ENCODE measurements around the gene DNAJC3.
"Not testable (repeated sequence)": the region's sequence is repeated elsewhere in the genome, so short reads cannot be mapped to it uniquely, and the experiment has no call there.

DNAJC3 gene, protein sequence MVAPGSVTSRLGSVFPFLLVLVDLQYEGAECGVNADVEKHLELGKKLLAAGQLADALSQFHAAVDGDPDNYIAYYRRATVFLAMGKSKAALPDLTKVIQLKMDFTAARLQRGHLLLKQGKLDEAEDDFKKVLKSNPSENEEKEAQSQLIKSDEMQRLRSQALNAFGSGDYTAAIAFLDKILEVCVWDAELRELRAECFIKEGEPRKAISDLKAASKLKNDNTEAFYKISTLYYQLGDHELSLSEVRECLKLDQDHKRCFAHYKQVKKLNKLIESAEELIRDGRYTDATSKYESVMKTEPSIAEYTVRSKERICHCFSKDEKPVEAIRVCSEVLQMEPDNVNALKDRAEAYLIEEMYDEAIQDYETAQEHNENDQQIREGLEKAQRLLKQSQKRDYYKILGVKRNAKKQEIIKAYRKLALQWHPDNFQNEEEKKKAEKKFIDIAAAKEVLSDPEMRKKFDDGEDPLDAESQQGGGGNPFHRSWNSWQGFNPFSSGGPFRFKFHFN
- 205 to 508 (median 347) reads per million in 17 experiments for total RNA-seq

- peak; percentile 99 to 100 (median 100) for DNase-seq
Measured at GRCh38 chr13:95676762-95677563, at the start of gene DNAJC3. DNAJC3 (plus strand) TSS chr13:95677139; CDS start chr13:95677256, 117 bp downstream.

- no peak for DNase-seq
Measured at GRCh38 chr13:95627590-95627989, 49.3 kb upstream of the DNAJC3 start.

- DNase-seq: no peak
Measured at GRCh38 chr13:95628488-95628887, 48.5 kb upstream of the DNAJC3 start.

- DNase-seq: no peak
Measured at GRCh38 chr13:95629071-95629470, 47.9 kb upstream of the DNAJC3 start.

- no peak for DNase-seq
Measured at GRCh38 chr13:95630593-95630992, 46.3 kb upstream of the DNAJC3 start.

DNA sequence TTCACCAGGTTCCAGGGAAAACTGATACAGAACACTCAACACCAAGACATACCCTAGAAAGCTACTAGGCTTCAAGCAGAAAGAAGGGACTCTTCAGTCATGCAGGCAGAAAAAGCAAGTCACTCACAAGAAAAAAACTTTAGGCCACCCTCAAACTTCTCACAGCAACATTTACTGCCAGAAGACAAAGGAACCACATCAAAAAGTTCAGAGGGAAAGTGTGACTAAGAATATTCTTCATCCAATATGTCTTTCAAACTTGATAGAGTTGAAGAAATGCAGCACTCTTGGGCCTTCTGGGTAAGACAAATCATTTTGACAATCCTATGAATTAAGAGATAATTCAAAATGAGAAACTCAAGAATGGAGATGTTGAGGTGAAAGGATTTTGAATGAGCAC lies 40.1 kb upstream of the DNAJC3 start:
- DNase-seq: no peak

DNA sequence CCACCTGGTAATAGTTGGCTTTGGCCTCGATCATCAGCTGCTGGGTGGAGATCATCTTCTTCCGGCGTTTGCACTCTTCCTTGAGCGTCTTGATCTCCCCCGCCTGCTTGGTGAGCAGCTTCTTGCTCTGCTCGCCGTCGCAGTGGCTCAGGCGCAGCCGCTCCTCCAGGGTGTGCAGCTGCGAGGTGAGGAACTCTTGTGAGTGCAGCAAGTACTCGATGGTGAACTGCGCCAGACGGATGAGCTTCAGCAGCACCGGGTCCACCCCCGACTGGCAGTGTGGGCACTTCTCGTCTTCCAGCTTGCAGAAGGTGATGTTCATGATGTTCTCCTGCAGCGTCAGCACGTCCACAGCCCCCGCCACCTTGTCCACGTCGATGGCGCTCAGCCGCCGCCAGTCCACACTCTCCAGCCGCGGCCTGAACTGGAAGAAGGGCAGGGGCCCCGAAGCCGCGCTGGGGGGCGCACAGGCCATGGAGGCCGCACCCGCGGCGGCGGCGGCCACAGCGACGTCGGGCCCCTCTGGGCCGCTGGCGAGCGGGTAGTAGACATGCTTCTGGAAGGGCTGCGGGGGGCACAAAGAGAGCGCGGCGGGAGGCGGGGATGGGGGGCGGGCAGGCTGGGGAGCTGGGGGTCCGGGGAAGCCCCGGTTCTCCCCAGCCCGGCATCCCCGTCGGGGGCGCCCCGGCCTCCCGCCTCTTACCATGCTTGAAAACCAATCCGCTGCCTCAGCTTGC lies 35.5 kb upstream of the DNAJC3 start:
- DNase-seq: no peak

DNA sequence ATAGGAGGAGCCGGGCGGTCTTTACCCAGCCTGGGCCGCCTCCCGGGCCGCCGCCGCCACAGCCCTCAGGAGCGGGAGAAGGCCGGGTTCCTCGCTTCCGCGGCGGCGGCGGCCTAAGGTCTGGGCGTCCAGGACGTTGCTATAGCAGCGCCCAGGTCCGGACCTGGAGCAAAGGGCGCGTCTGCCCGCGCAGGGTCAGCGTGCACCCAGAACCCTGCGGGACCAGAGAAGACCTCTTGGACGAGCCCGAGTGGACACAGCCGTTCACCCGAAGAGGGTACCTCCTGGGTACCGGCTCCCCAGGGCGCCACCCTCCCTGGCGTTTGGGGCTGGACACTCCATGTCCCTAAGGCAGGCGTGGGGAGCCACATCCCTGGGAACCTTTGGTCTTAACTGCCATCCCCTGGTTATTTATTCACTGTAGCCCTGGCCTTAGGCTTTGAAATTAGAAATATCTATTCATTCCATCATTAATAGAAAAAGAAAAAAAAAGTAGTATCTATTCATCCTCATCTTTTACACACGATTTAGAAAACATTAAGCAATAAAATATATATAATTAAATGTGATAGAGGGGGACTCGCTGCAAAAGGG lies 34.8 kb upstream of the DNAJC3 start:
- DNase-seq: peak in 3 of 4 experiments; percentile 5 to 52 (median 26)

GRCh38 chr13:95642999-95643398 lies 33.9 kb upstream of the DNAJC3 start:
- DNase-seq: no peak

DNA sequence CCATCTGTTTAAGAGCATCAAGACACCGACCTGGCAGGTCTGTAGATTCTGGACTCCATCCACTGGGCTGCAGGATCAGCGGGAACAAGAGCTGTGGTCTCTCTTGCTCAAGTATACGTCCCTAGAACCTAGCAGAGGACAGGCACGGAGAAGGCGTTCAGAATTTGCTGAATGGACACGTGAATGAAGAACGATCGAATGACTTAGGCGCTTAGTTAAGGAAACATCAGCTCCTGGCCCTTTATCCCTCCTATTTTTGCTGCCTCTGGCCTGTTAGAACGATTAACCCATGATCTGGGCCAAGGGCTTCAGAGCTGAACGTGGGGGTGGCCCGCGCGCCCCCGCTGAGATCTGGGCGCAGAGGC lies 33.4 kb upstream of the DNAJC3 start:
- DNase-seq: no peak

GRCh38 chr13:95643936-95644598 lies 32.9 kb upstream of the DNAJC3 start:
- peak in 2 of 4 experiments; percentile 12 to 22 for DNase-seq

DNA sequence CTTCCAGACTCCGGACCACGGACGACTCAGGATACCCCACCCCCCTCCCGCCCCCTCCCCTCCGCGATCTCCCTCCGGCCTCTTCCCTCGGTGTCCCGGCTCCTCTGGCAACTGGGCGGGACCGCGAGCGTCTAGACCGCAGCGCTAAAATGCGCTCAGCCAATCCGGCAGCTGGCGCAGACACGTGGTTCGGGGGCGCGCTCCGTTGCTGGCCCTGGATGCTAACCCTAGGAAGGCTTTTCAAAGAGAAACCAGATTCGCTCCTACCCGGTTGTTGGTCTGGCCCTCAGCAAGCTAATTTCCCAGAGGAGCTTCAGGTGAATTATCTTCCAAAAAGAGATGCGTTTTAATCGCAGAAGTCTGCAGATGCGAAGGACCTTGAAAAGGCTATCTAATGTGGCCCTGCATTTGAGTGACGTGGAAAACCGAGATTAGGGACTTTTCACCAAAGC lies 32.3 kb upstream of the DNAJC3 start, which contains the start of gene DZIP1:
DZIP1 (minus strand) TSS at position 106 of the 452 bp plus-strand sequence. CDS start 2,677 bp downstream, outside the sequence.
- peak; percentile 28 to 57 (median 36) for DNase-seq

- no peak for DNase-seq
Measured at GRCh38 chr13:95647321-95647720, 29.6 kb upstream of the DNAJC3 start.

DNA sequence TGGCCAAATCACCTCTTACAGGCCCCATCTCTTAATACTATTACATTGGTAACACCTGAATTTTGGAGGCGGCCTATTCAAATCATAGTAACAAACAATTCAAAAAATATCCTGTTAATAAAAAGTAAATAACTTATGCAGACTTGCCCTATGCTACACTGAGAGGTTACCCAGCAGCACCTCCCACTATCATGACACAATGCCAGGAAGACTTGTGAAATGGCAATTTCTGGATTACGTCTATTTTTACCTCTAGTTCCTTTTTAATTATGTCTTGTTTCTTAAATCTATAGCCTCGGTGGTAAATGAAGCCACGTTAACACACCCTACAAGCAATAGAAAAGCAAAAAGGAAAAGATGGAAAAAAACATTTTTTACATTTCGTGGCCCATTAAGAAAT lies 26.2 kb upstream of the DNAJC3 start:
- DNase-seq: peak; percentile 40 to 69 (median 60)

DNA sequence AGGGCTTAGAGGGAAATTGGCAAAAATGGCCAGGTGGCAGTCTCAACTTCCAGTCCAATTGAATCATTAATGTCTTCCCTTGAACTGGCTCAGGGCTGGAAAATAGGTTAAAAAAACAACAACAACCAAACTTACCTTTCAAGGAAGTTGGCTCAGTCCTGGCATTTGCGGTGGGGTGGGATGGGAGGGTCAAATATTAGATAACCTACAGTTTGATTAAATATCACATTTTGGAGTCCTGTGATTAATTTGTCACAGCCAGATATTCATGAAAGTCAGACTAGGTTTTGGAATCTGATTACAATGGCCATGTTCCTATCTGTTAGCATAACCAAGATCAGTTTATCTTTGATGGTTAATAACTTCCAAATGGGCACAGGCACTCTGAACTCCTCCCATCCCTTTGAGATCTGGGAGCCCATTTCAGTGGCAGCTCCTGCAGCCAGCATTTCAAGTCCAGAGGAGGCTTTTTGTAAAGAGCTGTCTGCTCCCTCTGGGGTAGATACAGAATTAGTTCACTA lies 24.6 kb upstream of the DNAJC3 start:
- DNase-seq: no peak

DNA sequence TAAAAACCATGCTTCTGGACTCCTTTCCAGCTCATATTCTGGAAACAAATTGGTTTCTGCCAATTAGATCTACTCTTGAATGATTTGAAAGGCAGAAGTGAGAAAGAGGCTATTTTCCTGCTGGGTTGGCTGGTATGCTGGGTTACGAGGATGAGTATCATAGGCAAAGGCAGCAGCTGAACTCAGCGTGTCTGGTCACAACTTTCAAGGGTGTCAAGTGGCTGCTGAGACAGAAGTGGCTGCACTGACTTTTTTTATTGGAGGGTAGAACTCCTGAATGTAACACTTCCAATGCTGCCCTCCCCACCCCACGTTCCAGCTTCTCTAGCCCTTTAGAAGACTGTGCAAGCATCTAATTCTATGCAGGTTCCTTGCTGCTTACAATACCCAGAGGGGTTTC lies 24.1 kb upstream of the DNAJC3 start:
- no peak for DNase-seq

DNA sequence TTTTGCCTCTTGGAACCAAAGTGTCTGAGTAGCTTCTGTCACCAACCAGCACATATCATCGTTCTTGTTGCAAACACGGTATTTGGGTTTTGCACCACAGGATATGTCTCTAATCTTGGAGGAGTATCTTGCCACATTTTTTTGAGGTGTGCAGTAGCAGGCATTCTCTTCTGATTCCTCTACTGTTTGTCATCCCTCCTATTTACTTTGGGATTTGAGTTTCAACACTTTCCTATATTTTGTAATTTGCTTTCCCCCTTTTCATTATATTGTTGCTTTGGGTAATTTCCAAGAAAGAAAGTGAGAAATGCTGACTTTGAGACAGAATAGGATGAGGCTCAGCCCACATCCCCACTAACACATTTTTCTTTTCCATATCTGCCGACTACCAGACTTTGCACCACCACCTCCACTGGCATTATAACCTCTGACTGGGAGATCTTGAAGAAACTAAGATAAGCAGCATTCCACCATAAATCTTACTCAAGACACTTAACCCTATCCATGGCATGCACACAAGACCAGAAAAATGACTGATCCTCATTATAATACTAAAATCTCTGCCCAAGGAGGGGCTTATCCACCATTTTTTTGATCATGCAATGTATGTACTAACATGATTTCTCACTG lies 20.4 kb upstream of the DNAJC3 start:
- DNase-seq: no peak

DNA sequence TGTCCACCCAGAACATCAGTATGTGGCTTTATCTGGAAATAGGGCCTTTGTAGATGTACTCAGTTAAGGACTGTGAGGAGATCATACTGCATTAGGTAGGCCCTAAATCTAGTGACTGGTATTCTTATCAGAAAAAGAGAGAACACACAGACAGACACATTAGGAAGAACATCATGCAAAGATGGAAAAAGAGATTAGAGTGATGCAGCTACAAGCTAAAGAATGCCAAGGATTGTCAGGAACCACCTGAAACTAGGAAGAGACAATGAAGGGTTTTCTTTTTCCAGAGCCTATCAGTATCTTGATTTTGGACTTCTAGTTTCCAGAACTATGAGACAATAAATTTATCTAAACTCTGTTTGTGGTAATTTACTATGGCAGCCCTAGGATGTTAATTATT lies 17.4 kb upstream of the DNAJC3 start:
- no peak for DNase-seq

DNA sequence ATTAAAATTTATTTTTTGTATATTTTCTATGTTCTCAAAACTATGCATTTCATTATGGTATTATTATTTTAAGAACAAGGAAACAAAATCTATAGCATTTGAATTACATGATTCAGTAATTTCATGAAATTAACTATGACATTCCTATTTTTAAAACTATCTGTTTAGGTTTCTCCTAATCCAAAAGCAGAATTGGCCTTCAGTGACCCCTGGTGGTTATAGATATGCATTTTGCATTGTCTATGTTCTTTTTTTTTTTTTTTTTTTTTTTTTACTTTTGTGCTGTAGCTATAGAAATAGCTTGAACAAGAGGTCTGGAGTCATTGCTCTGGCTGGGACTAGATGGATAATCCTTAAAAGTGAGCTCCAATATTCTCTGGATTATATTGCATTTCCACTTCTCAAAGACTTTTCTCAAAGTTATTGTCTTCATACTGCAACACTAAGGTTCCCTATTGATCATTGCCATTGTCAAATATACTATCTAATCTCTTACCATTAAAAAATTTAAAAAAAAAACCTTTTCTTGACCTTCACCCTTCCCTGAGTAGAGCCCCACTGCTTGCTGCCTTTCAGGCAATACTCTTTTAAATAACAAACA lies 15.9 kb upstream of the DNAJC3 start:
- peak; percentile 60 to 81 (median 75) for DNase-seq

DNA sequence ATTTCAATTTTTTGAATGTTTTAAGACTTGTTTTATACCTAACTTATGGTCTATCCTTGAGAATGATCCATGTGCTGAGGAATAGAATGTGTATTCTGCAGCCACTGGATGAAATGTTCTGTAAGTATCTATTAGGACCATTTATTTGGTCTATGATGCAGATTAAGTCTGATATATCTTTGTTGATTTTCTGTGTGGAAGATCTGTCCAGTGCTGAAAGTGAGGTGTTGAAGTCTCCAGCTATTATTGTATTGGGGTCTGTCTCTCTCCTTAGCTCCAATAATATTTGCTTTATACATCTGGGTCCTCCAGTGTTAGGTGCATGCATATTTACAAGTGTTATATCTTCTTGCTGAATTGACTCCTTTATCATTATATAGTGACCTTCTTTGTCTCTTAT lies 9.7 kb upstream of the DNAJC3 start:
- not testable (repeated sequence) for DNase-seq
